ENCODE results near the gene ZNF74. TPM values are rescaled to one million over a fixed set of nuclear protein-coding genes. Genes with fewer than 3 reads are reported as not detected.
"Not testable (repeated sequence)": the region's sequence is repeated elsewhere in the genome, so short reads cannot be mapped to it uniquely, and the experiment has no call there.

The ZNF74 gene
- total and polyA plus RNA-seq, 7 donors = 2.1 to 4.8 (median 4.0) TPM

GRCh38 chr22:20448630-20449029 lies 54.7 kb downstream of the ZNF74 start:
- ATAC-seq (no peak), DNase-seq (peak in 1 of 2 donors; percentile 9)
- no peak for TF ChIP-seq CTCF (IDR thresholded peaks at IDR 0.05)
- WGBS, 3 donors = 93 to 97% (median 94%) methylated on average over 5 of the region's 5 CpGs
- H3K36me3 ChIP-seq (ENCODE audit: insufficient read depth in 1 of 2, low read depth in 1 of 2) = peaks cover 0 to 44% of the 10 kb centered on the region in 2 donors
- H3K27me3 ChIP-seq (ENCODE audit: insufficient read depth in 3 of 3, low read length in 2 of 3) = no peaks in the 10 kb centered on the region
- H3K4me3 ChIP-seq = no peak overlapping the region
- H3K4me1 ChIP-seq = no peaks in the 10 kb centered on the region
- no peaks in the 10 kb centered on the region for H3K9me3 ChIP-seq
- H3K27ac ChIP-seq = no peak overlapping the region
- intact Hi-C loops (cut with DNase I) = no loop called here

- peaks cover 0 to 36% of the 10 kb centered on the region in 2 donors for H3K36me3 ChIP-seq (ENCODE audit: insufficient read depth in 1 of 2, low read depth in 1 of 2)
- no peak overlapping the region for H3K4me3 ChIP-seq
- H3K9me3 ChIP-seq = no peaks in the 10 kb centered on the region
- ATAC-seq (no peak), DNase-seq (peak in 1 of 2 donors; percentile 26)
- H3K27ac ChIP-seq = no peak overlapping the region
- intact Hi-C loops (cut with DNase I) = no loop called here
- H3K27me3 ChIP-seq (ENCODE audit: insufficient read depth in 3 of 3, low read length in 2 of 3) = no peaks in the 10 kb centered on the region
- H3K4me1 ChIP-seq = no peaks in the 10 kb centered on the region
- no peak for TF ChIP-seq CTCF (IDR thresholded peaks at IDR 0.05)
- 95 to 96% (median 95%) methylated on average over 19 of the region's 19 CpGs for WGBS, 3 donors
Observed at GRCh38 chr22:20449819-20450550, 56.0 kb downstream of the ZNF74 start.

- intact Hi-C loops (cut with DNase I) = no loop called here
- WGBS, 3 donors = 100% methylated on average over 1 of the region's 1 CpG
Observed at GRCh38 chr22:20450551-20450906, 56.6 kb downstream of the ZNF74 start.

GRCh38 chr22:20451129-20451778 lies 57.3 kb downstream of the ZNF74 start:
- H3K9me3 ChIP-seq; H3K4me3 ChIP-seq; H3K4me1 ChIP-seq; ATAC-seq; intact Hi-C loops (cut with DNase I); H3K27me3 ChIP-seq (ENCODE audit: insufficient read depth in 3 of 3, low read length in 2 of 3); H3K27ac ChIP-seq: not testable (repeated sequence)
- 91 to 95% (median 94%) methylated on average over 15 of the region's 15 CpGs for WGBS, 3 donors
- DNase-seq = peak in 1 of 2 donors; percentile 8
- H3K36me3 ChIP-seq (ENCODE audit: insufficient read depth in 1 of 2, low read depth in 1 of 2) = peaks cover 0 to 30% of the 10 kb centered on the region in 2 donors

More at GRCh38 chr22:20450551-20450906, 56.6 kb downstream of the ZNF74 start:
- no peak overlapping the region for H3K27ac ChIP-seq
- H3K9me3 ChIP-seq = no peaks in the 10 kb centered on the region
- peaks cover 0 to 33% of the 10 kb centered on the region in 2 donors for H3K36me3 ChIP-seq (ENCODE audit: insufficient read depth in 1 of 2, low read depth in 1 of 2)
- no peaks in the 10 kb centered on the region for H3K4me1 ChIP-seq
- H3K4me3 ChIP-seq = no peak overlapping the region
- TF ChIP-seq CTCF (IDR thresholded peaks at IDR 0.05) = no peak
- no peak for DNase-seq
- no peaks in the 10 kb centered on the region for H3K27me3 ChIP-seq (ENCODE audit: insufficient read depth in 3 of 3, low read length in 2 of 3)
- ATAC-seq = no peak

- intact Hi-C loops (cut with DNase I) = no loop called here
- H3K36me3 ChIP-seq (ENCODE audit: insufficient read depth in 1 of 2, low read depth in 1 of 2) = peaks cover 0 to 29% of the 10 kb centered on the region in 2 donors
- WGBS, 3 donors = 74 to 88% (median 81%) methylated on average over 2 of the region's 2 CpGs
- H3K4me1 ChIP-seq = no peaks in the 10 kb centered on the region
- H3K4me3 ChIP-seq = no peak overlapping the region
- H3K27me3 ChIP-seq (ENCODE audit: insufficient read depth in 3 of 3, low read length in 2 of 3) = no peaks in the 10 kb centered on the region
- DNase-seq (no peak), ATAC-seq (no peak)
- H3K27ac ChIP-seq = no peak overlapping the region
- no peaks in the 10 kb centered on the region for H3K9me3 ChIP-seq
- no peak for TF ChIP-seq CTCF (IDR thresholded peaks at IDR 0.05)
Observed at GRCh38 chr22:20451920-20452319, 58.0 kb downstream of the ZNF74 start.

Measured in psoas muscle (tissue), 8 donors.